GM21360 (cell line): Measurements from ENCODE around the gene DCX.

Experiments used
- ATAC-seq: cut with Tn5 transposase; IDR thresholded peaks from one replicate; pipeline ENCODE4 v1.9.1; 2021; ENCODE audit warnings: mild to moderate bottlenecking, moderate library complexity; ENCODE audit not compliant: unreplicated experiment

Gene DCX

DNA sequence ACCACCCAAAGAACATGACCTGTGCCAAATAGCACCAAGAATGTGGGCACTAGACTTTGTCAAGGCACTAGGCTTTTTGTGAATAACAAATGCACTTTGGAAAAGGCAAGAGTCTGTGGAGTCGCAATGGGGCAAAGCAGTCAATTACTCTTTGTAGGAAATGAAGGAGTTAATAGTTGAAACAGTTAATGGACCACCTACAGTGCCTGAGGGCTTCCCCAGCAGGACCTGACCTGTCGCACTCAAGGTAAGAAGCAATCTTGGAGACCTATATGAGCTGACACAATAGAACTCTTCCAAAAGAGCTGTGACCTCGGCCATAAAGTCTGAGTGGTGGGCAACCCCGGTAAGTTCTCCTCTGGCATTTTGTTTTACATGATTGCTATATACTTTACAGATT is 92.5 kb downstream of the DCX start:
- ATAC-seq, result no peak

DNA sequence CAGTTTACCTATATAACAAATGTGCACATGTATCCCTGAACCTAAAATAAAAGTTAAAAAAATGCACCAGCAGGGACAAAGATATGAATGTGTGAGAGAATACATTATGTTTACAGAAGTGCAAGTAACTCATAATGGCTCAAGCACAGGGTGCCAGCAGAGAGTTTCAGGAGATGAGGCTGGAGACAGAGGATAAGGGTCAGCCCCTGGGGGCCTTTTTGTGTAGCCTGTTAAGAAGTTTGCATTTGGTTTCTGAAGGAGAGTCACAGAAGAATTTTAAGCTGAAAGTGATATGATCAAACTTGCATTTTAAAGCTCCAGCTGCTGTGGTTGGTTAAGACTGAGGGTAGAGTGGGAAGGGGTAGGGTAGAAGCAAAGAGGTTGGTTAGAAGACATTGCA is 93.1 kb downstream of the DCX start:
- no peak for ATAC-seq

- ATAC-seq, result no peak
Observed at GRCh38 chrX:111309083-111309482, 102.9 kb downstream of the DCX start.

DNA sequence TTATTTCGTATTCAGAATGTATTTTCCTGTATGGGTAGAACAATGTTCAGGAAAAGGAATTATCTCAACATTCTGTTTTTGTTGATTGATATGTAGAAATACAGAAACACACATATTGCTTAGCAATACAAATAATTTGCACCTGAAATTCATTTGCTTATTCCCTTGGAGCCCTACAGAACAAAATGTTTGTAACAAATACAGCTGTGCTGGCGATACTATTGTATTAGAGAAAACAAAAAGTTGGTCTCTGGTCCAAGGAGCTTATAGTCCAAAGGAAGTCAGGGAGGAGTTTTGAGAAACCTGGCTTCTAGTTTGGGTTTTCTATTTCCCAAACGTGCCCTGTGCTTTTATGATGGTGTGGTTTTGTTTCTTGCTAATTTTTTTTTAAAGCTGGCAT is 104.0 kb downstream of the DCX start:
- no peak for ATAC-seq

GRCh38 chrX:111302284-111302683 is 109.7 kb downstream of the DCX start:
- no peak for ATAC-seq

- ATAC-seq, result no peak
Observed at GRCh38 chrX:111288841-111289240, 123.2 kb downstream of the DCX start.

DNA sequence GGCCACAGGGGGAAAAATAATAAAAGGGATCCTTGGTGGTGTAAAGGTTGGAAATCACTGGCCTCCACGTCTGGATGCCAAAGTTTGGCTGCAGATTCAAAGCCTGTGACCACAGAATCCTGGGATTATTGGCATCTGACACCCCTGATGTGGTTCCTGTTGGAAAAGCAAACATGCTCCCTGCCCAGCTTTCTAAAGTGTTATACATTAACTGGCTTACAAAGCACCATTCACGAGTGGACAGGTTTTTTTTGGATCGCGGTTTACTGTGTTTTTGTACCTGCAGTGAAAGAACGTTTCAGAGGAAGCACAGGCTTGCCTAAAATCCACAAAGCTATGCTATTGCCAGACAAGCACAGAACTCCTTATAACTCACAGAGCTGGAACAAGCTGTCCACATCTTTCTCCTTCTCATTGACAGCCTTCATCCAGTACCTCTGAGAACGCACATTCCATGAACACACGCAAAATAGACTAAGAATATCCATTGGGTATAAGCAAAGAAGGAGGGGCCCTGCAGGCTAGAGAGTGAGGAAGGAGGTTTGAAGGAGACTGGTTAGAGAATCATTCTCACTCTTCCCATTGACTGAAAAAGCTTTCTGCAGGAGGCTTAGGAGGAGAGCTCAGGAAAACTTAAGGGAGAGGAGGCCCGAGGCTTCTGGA is 127.2 kb downstream of the DCX start:
- ATAC-seq, result no peak

DNA sequence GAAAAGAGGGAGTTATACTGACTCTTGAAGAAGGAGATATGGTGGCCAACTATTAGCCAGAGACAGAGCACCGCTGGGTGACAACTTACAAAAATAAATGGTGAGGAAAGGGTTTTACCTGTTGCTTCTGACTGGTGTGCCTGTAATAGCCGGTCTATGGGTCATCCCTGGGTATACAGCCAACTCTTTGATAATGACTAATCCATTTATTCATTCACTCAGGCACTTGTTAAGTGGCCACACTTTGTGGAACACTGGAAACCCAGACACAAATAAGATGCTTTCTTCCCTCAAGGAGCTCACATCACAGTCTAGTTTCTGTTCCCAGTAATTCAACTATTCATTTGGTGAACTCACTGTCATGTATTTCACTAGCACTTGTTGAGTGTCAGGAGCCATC is 128.5 kb downstream of the DCX start:
- ATAC-seq, result no peak

GRCh38 chrX:111282991-111283390 is 129.0 kb downstream of the DCX start:
- ATAC-seq, result no peak

GRCh38 chrX:111282139-111282538 is 129.9 kb downstream of the DCX start:
- no peak for ATAC-seq

- ATAC-seq, result no peak
Observed at GRCh38 chrX:111270339-111270738, 141.7 kb downstream of the DCX start, which contains the start of gene CAPN6. Gene CAPN6 (minus strand): TSS chrX:111270483. CDS start chrX:111263936, 6,547 bp downstream.

DNA sequence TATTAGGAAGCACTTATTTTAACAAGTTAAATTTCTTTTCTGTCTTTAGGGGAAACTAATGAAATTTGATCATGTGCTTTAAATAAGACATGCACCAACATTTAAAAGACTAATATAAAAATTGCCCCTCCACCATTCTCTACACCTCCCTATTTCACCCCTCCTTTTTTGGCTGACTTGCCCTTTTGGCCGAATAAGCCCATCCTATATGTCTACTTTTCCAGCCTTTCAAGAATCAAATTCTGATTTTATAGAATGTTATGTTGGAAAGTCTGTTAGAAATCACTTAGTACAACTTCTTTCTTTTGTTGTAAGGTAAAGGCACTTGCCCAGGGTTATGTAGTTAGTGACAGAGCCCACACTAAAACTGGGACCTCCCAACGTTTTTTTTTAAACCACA is 143.5 kb downstream of the DCX start:
- no peak for ATAC-seq

DNA sequence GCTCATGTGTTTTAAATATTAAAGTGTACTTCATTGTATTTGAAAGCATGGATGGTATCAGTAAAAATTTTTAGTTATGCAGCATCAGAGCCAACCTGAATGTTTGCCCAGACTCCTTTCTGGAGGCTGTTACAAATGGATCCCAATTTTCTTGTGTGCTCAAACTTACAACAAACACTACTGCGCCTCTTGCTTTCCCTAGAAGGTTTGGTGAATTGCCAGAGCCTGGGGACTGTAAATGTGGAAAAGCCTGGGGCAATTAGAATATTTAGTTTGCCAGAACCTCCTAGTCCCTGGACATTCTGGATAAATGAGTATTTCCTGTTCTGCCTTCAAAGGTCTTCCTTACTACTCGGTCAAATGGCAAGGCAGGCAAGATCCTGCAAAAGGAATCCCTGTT is 146.5 kb downstream of the DCX start:
- no peak for ATAC-seq

- ATAC-seq, result no peak
Observed at GRCh38 chrX:111264385-111264784, 147.6 kb downstream of the DCX start.

GRCh38 chrX:111262086-111262485 is 149.9 kb downstream of the DCX start:
- no peak for ATAC-seq

DNA sequence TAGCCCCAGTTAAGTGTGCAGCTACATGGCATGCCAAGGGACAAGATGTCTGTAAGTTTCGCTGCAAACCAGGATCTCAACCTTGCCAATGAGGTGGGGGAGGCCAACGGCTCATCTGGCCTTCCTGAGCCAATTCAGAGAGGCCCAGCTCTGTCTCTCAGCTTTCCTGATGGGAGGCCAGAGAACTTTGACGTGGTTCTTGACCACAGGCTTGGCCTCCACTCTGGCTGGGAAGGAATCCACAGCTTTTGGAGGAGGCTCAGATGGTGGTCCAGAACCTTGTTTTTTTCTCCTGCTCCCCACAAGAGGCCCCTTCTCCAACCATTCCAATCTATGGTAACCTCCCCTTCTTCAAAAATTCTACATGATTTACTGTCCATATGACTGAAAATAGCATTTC is 151.5 kb downstream of the DCX start:
- no peak for ATAC-seq

DNA sequence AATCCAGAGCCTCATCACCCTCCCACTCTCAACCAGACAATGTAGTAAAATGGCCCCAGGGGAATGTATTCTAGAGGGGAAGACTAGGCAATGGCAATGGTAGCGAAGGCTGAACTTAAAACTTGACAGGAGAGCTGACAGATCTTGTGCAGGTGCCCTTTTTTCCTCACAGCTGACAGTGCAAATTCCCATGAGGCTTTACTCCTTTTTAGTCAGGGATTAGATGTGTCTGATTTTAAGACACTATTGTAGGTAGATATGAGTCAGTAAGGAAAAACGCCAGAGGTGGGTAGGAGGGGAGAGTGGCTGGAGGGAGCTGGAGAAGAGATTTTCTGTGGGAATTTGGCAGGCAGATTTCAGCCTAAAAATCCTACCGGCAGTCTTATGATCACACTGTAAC is 152.4 kb downstream of the DCX start:
- no peak for ATAC-seq

DNA sequence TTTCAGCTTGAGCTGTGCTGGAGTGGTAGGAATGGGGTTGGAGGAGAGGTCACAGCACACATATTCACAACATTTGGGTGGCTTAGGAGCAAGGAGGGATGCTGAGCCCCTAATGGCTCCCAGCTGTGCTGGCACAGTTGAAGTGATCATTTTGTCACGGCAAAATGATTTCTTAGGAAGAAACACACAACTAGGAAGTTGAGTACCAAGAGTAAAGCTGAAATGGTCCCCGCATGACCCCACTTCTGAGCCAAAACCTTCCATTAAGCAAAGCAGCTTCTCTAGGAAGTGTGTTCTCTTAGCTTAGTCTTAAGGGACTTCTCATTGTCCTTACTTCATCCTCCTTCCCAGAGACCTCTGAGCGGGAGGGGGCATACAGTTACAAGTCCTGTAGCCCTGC is 154.3 kb downstream of the DCX start:
- ATAC-seq, result no peak

DNA sequence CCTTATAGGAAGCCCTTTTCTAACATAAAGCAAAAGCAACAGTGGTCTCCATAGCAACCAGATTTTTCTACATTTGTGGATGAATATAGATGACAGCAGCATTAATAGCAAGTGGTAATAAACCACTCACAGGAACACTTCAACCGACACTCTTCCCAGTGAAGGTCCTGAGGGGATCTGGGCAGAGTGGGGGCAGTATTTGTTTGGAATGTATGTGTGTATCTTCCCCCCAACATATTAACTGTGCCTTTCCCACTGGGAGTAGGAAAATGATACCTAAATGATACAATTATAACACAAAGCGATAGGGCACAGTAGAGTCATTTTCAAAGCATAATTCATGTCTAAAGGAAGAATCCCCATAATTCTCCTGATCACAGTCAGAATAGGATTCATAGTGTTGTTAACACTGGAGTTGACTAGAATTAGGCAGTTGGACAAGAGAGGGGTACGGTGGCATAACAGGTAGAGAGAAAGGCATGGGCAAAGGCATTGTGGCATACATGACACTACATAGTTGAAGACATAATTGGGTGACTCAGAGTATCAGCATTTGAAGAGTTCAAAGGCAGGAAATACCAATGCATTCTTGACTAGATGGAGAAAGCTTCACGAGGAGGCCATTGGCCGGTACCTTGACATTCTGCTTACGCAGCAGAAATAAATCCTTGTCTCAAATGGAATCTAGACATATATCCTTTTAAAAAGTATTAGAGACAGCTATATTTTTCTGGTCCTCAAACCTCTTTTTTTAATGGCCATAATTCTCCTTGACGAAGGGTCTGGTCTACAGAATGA is 156.9 kb downstream of the DCX start:
- ATAC-seq, result no peak

DNA sequence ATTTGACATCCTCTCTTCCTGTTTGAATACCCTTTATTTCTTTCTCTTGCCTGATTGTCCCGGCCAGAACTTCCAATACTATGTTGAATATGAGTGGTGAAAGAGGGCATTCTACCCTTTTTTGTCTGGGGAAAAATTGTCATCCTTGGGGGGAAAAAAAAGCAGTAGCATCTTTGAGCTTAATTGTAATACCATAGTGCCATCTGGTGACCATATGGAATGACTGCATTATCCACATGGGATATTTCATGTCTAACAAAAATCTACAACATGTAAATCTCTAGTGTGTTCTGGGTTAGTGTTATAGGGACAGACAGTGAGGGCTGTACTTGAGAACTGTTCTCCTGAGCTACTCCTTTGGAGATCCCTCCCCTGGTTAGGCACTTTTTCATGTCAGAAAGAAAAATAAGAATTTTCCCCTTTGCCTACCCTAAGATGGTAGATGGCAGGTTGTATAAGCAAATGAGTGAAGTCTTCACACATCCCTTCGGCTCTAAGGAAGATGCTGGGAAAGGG is 167.7 kb downstream of the DCX start:
- no peak for ATAC-seq
